ENCODE data around the gene HSP90AB1. TPM values are rescaled to one million over a fixed set of nuclear protein-coding genes. Genes with fewer than 3 reads are reported as not detected.

Gene HSP90AB1
- total RNA-seq, 4 donors from 2014 or later = 356 to 729 (median 499) TPM

GRCh38 chr6:44245391-44245911 lies 1.4 kb upstream of the HSP90AB1 start:
- H3K27ac ChIP-seq (replicated peaks in 1 of 4) = peak overlapping the region; percentile 95 to 99 (median 98)
- DNase-seq (ENCODE audit: extremely low spot score) = no peak
- WGBS = 70% methylated on average over 12 of the region's 12 CpGs
- peaks cover 17 to 23% (median 21%) of the 10 kb centered on the region in 4 donors for H3K36me3 ChIP-seq
- H3K4me3 ChIP-seq = peak overlapping the region; percentile 73 to 100 (median 94)
- H3K9me3 ChIP-seq = no peaks in the 10 kb centered on the region
- intact Hi-C loops (cut with DNase I) = no loop called here
- no peak for TF ChIP-seq POLR2AphosphoS5 (IDR thresholded peaks at IDR 0.05)
- no peak for TF ChIP-seq EP300 (IDR thresholded peaks at IDR 0.05)
- no peaks in the 10 kb centered on the region for H3K27me3 ChIP-seq
- peaks cover 20 to 37% (median 34%) of the 10 kb centered on the region in 4 donors for H3K4me1 ChIP-seq

DNA sequence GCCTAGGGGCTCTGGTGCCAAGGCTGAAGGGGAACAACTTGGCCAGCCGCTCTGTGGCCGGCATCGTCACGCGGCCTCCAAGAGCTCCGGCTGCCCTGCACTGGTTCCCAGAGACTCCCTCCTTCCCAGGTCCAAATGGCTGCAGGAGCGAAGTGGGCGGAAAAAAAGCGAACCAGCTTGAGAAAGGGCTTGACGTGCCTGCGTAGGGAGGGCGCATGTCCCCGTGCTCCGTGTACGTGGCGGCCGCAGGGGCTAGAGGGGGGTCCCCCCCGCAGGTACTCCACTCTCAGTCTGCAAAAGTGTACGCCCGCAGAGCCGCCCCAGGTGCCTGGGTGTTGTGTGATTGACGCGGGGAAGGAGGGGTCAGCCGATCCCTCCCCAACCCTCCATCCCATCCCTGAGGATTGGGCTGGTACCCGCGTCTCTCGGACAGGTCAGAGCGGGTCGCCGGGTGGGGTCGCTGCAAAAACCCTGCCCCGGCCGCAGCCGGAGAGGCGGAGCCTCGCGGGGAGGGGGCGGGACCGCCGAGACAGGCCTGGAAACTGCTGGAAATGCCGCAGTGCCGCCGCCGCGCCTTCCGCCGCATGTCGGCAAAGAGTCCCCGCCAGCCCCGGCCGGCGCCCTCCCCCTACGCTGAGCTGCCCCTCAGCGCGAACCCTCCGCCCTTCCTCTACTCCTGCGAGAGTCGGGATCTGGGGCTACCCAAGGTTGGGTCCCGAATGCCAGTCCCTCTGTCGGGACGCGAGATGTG lies 814 bp upstream of the HSP90AB1 start:
- peak overlapping the region; percentile 95 to 99 (median 98) for H3K27ac ChIP-seq (replicated peaks in 1 of 4)
- no peaks in the 10 kb centered on the region for H3K27me3 ChIP-seq
- H3K9me3 ChIP-seq = no peaks in the 10 kb centered on the region
- peaks cover 23 to 29% (median 27%) of the 10 kb centered on the region in 4 donors for H3K36me3 ChIP-seq
- TF ChIP-seq POLR2A (IDR thresholded peaks at IDR 0.05; ENCODE audit: low read depth) (no peak), CTCF (IDR thresholded peaks at IDR 0.05) (peak in 2 of 3 experiments; percentile 43 to 44), POLR2AphosphoS5 (IDR thresholded peaks at IDR 0.05) (peak in 1 of 2 donors; percentile 95)
- peak; percentile 96 for DNase-seq (ENCODE audit: extremely low spot score)
- H3K4me1 ChIP-seq = peaks cover 25 to 43% (median 39%) of the 10 kb centered on the region in 4 donors
- H3K4me3 ChIP-seq = peak overlapping the region; percentile 73 to 100 (median 94)
- 0% methylated on average over 16 of the region's 62 CpGs for WGBS
- intact Hi-C loops (cut with DNase I) = no loop called here

DNA sequence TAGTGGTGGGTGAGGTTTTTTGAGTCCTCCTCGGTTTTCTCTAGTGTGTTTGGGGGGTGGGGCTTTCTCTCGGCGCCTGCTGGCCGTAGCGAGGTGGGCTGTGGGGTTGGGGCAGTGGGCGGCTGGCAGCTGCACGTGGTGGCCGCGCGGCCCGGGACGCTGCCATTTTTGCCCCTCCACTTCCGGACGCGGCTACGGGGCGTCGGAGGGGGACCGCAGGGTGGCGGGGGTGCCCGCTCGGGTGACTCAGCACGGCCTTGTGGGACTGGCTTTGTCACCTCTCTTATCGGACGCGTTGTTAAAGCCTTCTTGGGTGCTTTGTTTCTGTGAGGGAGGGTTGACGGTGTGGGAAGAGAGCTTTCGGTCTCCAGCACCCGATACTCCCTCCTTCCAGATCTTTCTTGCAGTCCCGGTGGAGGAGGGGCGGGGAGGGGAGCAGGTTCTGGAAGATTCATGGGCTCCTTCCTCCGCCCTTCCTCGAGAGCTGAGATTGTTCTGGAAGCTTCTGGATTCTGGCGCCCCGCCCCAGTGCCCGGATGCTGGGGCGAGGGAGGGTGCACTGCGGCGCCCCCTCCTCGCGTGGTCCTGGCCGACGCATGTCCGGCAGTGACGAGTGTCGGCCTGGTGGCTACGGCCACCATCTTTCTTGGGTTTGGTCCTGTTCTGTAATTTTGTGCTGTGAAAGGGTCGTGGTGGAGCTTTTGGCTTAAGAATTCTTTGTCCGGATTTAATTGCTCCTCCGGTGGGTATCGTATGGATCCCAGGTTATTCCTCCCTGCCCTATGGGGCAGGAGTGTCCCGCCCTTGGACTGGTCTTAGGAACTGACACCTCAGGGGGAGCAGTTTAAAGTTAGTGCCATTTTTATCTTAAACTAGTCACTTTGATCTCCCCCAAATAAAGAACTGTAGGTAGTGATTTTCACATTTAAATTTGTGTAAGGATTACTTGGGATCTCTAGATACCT lies 719 bp downstream of the HSP90AB1 start:
- Histone ChIP-seq H3K9me3 (no peaks in the 10 kb centered on the region), H3K27ac (replicated peaks in 1 of 4) (peak overlapping the region; percentile 95 to 99 (median 98)), H3K4me3 (peak overlapping the region; percentile 73 to 100 (median 94)), H3K4me1 (peaks cover 27 to 53% (median 49%) of the 10 kb centered on the region in 4 donors), H3K36me3 (peaks cover 38 to 45% (median 42%) of the 10 kb centered on the region in 4 donors), H3K27me3 (no peaks in the 10 kb centered on the region)
- TF ChIP-seq EP300 (IDR thresholded peaks at IDR 0.05) (no peak), POLR2AphosphoS5 (IDR thresholded peaks at IDR 0.05) (peak in 1 of 2 donors; percentile 89), CTCF (IDR thresholded peaks at IDR 0.05) (peak in 1 of 3 experiments; percentile 15)
- intact Hi-C loops (cut with DNase I) = no loop called here
- WGBS = 0% methylated on average over 20 of the region's 52 CpGs
- DNase-seq (ENCODE audit: extremely low spot score) = no peak

DNA sequence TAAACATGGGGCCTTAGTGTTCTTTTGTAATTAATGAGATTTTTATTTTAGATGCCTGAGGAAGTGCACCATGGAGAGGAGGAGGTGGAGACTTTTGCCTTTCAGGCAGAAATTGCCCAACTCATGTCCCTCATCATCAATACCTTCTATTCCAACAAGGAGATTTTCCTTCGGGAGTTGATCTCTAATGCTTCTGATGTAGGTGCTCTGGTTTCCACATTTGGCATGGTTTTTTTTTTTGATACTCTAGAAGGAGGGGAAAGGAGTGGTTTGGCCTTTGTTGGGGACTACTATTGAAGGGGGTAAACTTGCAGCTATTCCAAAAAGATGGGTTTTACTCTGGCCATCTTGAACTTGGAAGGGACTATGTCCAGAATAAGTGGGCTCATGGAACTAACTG lies 1.7 kb downstream of the HSP90AB1 start:
- no peak for DNase-seq (ENCODE audit: extremely low spot score)
- Histone ChIP-seq H3K36me3 (peaks cover 48 to 54% (median 52%) of the 10 kb centered on the region in 4 donors), H3K4me1 (peaks cover 27 to 62% (median 55%) of the 10 kb centered on the region in 4 donors), H3K27me3 (no peaks in the 10 kb centered on the region), H3K9me3 (no peaks in the 10 kb centered on the region), H3K27ac (replicated peaks in 1 of 4) (peak overlapping the region; percentile 95 to 99 (median 98)), H3K4me3 (peak overlapping the region; percentile 73 to 100 (median 94))
- no peak for TF ChIP-seq CTCF (IDR thresholded peaks at IDR 0.05)
- no peak for TF ChIP-seq POLR2A (IDR thresholded peaks at IDR 0.05; ENCODE audit: low read depth)
- no peak for TF ChIP-seq POLR2AphosphoS5 (IDR thresholded peaks at IDR 0.05)
- TF ChIP-seq EP300 (IDR thresholded peaks at IDR 0.05) = no peak
- intact Hi-C loops (cut with DNase I) = no loop called here
- 58% methylated on average over 1 of the region's 1 CpG for WGBS

Measured in esophagus muscularis mucosa (tissue), 4 donors.